Liver (tissue), 3 donors: ENCODE measurements around the gene TLX3.

ENCODE experiments used
- ATF3 ChIP-seq: IDR thresholded peaks from 2 replicates; pipeline ENCODE4 v1.6.1; 2016; ENCODE audit warnings: antibody characterized with exemption
- EGR1 ChIP-seq, 2 donors: IDR thresholded peaks; 2 replicates each; pipeline ENCODE4 v1.6.1; 2016 to 2018; ENCODE audit warnings: antibody characterized with exemption in 2 of 2, low read depth in 2 of 2
- GABPA ChIP-seq, 2 donors: IDR thresholded peaks in 1 of 2; conservative IDR thresholded peaks in 1 of 2; 2 replicates each; pipeline ENCODE4 v1.6.1; 2016; ENCODE audit warnings: antibody characterized with exemption in 2 of 2, mild to moderate bottlenecking in 1 of 2, moderate library complexity in 1 of 2
- HNF4G ChIP-seq: IDR thresholded peaks from 2 replicates; pipeline ENCODE4 v1.6.1; 2016; ENCODE audit warnings: antibody characterized with exemption
- JUND ChIP-seq, 2 donors: IDR thresholded peaks; 2 replicates each; pipeline ENCODE4 v1.6.1; 2016; ENCODE audit warnings: antibody characterized with exemption in 2 of 2
- MAX ChIP-seq: IDR thresholded peaks from 2 replicates; pipeline ENCODE4 v1.6.1; 2016; ENCODE audit warnings: antibody characterized with exemption
- NR2F2 ChIP-seq: IDR thresholded peaks from 2 replicates; pipeline ENCODE4 v1.6.1; 2016; ENCODE audit warnings: antibody characterized with exemption
- RAD21 ChIP-seq, 2 donors: IDR thresholded peaks; 2 replicates each; pipeline ENCODE4 v1.6.1; 2016; ENCODE audit warnings: antibody characterized with exemption in 2 of 2, mild to moderate bottlenecking in 2 of 2
- TAF1 ChIP-seq: conservative IDR thresholded peaks from 2 replicates; pipeline ENCODE4 v1.6.1; 2016; ENCODE audit warnings: antibody characterized with exemption, mild to moderate bottlenecking
- YY1 ChIP-seq: IDR thresholded peaks from 2 replicates; pipeline ENCODE4 v1.6.1; 2016; ENCODE audit warnings: antibody characterized with exemption, mild to moderate bottlenecking
- TF ChIP-seq, protein P1 (sequence below): fragments of 150-350 bp; IDR thresholded peaks from 2 replicates; pipeline ENCODE4 v1.5.1; 2017; ENCODE audit warnings: improper control_type of control experiment, low read depth, low read length; ENCODE audit not compliant: missing input control
- TF ChIP-seq, protein P2 (sequence below): IDR thresholded peaks from 2 replicates; pipeline ENCODE4 v1.6.1; 2016; ENCODE audit warnings: antibody characterized with exemption, mild to moderate bottlenecking
- donor health status: healthy.
- donor health status: healthy.

- TF ChIP-seq YY1 (no peak), ATF3 (no peak), RAD21 (IDR thresholded peaks at IDR 0.05) (no peak), HNF4G (no peak), EGR1 (IDR thresholded peaks at IDR 0.05; ENCODE audit: low read depth in 2 of 2) (no peak), MAX (no peak), JUND (IDR thresholded peaks at IDR 0.05) (no peak), TAF1 (no peak), GABPA (IDR thresholded peaks at IDR 0.05 in 1 of 2, conservative IDR thresholded peaks at IDR 0.05 in 1 of 2) (no peak), NR2F2 (no peak)
- TF ChIP-seq, protein P1, sequence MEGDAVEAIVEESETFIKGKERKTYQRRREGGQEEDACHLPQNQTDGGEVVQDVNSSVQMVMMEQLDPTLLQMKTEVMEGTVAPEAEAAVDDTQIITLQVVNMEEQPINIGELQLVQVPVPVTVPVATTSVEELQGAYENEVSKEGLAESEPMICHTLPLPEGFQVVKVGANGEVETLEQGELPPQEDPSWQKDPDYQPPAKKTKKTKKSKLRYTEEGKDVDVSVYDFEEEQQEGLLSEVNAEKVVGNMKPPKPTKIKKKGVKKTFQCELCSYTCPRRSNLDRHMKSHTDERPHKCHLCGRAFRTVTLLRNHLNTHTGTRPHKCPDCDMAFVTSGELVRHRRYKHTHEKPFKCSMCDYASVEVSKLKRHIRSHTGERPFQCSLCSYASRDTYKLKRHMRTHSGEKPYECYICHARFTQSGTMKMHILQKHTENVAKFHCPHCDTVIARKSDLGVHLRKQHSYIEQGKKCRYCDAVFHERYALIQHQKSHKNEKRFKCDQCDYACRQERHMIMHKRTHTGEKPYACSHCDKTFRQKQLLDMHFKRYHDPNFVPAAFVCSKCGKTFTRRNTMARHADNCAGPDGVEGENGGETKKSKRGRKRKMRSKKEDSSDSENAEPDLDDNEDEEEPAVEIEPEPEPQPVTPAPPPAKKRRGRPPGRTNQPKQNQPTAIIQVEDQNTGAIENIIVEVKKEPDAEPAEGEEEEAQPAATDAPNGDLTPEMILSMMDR, result no peak
- TF ChIP-seq, protein P2, sequence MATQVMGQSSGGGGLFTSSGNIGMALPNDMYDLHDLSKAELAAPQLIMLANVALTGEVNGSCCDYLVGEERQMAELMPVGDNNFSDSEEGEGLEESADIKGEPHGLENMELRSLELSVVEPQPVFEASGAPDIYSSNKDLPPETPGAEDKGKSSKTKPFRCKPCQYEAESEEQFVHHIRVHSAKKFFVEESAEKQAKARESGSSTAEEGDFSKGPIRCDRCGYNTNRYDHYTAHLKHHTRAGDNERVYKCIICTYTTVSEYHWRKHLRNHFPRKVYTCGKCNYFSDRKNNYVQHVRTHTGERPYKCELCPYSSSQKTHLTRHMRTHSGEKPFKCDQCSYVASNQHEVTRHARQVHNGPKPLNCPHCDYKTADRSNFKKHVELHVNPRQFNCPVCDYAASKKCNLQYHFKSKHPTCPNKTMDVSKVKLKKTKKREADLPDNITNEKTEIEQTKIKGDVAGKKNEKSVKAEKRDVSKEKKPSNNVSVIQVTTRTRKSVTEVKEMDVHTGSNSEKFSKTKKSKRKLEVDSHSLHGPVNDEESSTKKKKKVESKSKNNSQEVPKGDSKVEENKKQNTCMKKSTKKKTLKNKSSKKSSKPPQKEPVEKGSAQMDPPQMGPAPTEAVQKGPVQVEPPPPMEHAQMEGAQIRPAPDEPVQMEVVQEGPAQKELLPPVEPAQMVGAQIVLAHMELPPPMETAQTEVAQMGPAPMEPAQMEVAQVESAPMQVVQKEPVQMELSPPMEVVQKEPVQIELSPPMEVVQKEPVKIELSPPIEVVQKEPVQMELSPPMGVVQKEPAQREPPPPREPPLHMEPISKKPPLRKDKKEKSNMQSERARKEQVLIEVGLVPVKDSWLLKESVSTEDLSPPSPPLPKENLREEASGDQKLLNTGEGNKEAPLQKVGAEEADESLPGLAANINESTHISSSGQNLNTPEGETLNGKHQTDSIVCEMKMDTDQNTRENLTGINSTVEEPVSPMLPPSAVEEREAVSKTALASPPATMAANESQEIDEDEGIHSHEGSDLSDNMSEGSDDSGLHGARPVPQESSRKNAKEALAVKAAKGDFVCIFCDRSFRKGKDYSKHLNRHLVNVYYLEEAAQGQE, result no peak
Measured at GRCh38 chr5:171269717-171270116, 39.3 kb upstream of the TLX3 start.
